Activated CD4-positive, alpha-beta T cell treated with anti-CD3 and anti-CD28 coated beads for 36 hours (primary cell): ENCODE data around the gene HDAC3. TPM values are rescaled to one million over a fixed set of nuclear protein-coding genes. Genes with fewer than 3 reads are reported as not detected.

ENCODE experiments used
- ATAC-seq: fragments of 200-7000 bp; cut with Tn5 transposase; one replicate; pipeline ENCODE4 v1.10.0; 2021; ENCODE audit warnings: mild to moderate bottlenecking, moderate library complexity
- CTCF ChIA-PET: fragments of 350-600 bp; sonication (Branson Sonifier 250); formaldehyde crosslinking; loops from one replicate; lab custom pipeline; 2021; ENCODE audit warnings: antibody characterized with exemption; lab: Charles Lee
- POLR2A ChIA-PET: fragments of 350-600 bp; sonication (Branson Sonifier 250); formaldehyde crosslinking; loops from one replicate; lab custom pipeline; 2021; ENCODE audit warnings: antibody characterized with exemption, inconsistent platforms; lab: Charles Lee
- DNase-seq: peaks from one replicate; pipeline ENCODE4 v3.0.0-alpha.2; 2020
- H3K27ac Mint-ChIP-seq: one replicate; pipeline ENCODE4 v1.8.0; 2021; ENCODE audit warnings: mixed read lengths
- H3K27me3 Mint-ChIP-seq: one replicate; pipeline ENCODE4 v1.8.0; 2021; ENCODE audit warnings: mixed read lengths
- H3K36me3 Mint-ChIP-seq: one replicate; pipeline ENCODE4 v1.8.0; 2021; ENCODE audit warnings: low read depth, mixed read lengths
- H3K4me1 Mint-ChIP-seq: one replicate; pipeline ENCODE4 v1.8.0; 2021; ENCODE audit warnings: mixed read lengths
- H3K4me3 Mint-ChIP-seq: one replicate; pipeline ENCODE4 v1.8.0; 2021; ENCODE audit warnings: mild to moderate bottlenecking, moderate library complexity, mixed read lengths
- H3K9me3 Mint-ChIP-seq: one replicate; pipeline ENCODE4 v1.8.0; 2021; ENCODE audit warnings: low read depth, mixed read lengths
- intact Hi-C, 2 experiments: fragments of 100-400 bp; cut with DNase I in 1 of 2; cut with micrococcal nuclease in 1 of 2; formaldehyde crosslinking; loops; one replicate each; pipeline versions ENCODE4 v1.14.2 to v1.15.1; 2022 to 2024; cut with DNase I, micrococcal nuclease
- total RNA-seq, 2 experiments: library from RNA; stranded (reverse); gene quantifications; one replicate each; pipeline ENCODE4 v1.2.3, GENCODE V29; 2021

HDAC3 gene
- total RNA-seq, 2 experiments from 2014 or later: 85.9 to 88.6 TPM

DNA sequence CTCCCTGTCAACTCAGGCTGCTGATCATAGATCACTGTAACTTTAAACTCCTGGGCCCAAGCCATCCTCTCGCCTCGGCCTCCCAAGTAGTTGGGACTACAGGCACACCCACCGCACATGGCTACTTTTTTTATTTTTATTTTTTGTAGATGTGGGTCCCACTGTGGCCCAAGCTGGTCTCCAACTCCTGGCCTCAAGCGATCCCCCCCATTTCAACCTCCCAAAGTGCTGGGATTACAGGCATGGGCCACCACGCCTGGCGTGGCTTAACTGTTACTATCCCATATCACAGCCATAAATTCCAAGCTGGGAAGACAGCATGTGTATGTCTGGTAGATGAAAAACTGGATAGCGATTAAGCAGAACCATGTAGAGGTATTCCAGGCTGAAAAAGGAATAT lies 1.0 kb downstream of the HDAC3 start:
- intact Hi-C loops: loop anchor here (1.0 to 5.0 kb wide), 6 partner anchors 16 to 313 kb away; partner anchors contain the start of genes FCHSD1 (in 1 of the 2) and TAF7 (in 1 of the 2)
- no peak for DNase-seq
- Mint-ChIP-seq H3K4me3 (peak overlapping the region; percentile 92), H3K27ac (peak overlapping the region; percentile 72), H3K36me3 (peaks cover 40% of the 10 kb centered on the region), H3K9me3 (no peaks in the 10 kb centered on the region), H3K27me3 (no peaks in the 10 kb centered on the region), H3K4me1 (peaks cover 36% of the 10 kb centered on the region)
- ATAC-seq: no peak
- CTCF ChIA-PET: interaction anchor here (0.6 to 10.7 kb wide), 9 partner anchors 10 to 325 kb away, joined by 3 to 161 read pairs (median 15); partner anchors contain the start of gene DIAPH1
- POLR2A ChIA-PET: interaction anchor here (1.4 to 2.3 kb wide), 4 partner anchors 16 to 288 kb away, joined by 3 to 17 read pairs (median 9); partner anchors contain the start of genes DELE1, DIAPH1 and FCHSD1

DNA sequence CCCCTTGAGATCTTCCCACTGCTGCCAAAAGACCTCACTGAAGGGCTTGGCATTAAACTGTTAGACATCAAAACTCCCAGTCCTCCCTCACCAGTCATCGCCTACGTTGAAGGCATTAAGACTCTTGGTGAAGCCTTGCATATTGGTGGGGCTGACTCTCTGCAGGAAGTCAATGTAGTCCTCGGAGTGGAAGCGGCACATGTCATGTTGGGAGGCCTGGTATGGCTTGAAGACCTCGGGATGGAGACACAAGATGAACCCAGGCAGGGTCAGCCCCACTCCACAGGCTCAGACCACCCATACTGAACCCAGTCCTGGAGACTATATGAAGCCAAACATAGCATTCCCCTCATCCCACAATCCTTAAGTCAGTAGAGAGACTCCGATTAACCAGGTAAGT lies 1.9 kb downstream of the HDAC3 start:
- ChIA-PET CTCF (interaction anchor here (0.7 to 10.7 kb wide), 7 partner anchors 9 to 226 kb away, joined by 3 to 161 read pairs (median 15); partner anchors contain the start of genes DIAPH1 and PCDHGB6), POLR2A (no interaction called here)
- peak overlapping the region; percentile 55 for H3K27ac Mint-ChIP-seq
- intact Hi-C loops: loop anchor here in 1 of 2 experiments (5.0 kb wide), 1 partner anchor 312 kb away; the partner anchor contains the start of gene TAF7
- DNase-seq (no peak), ATAC-seq (no peak)
- no peaks in the 10 kb centered on the region for H3K27me3 Mint-ChIP-seq
- peaks cover 40% of the 10 kb centered on the region for H3K36me3 Mint-ChIP-seq
- peak overlapping the region; percentile 92 for H3K4me3 Mint-ChIP-seq
- no peaks in the 10 kb centered on the region for H3K9me3 Mint-ChIP-seq
- peaks cover 36% of the 10 kb centered on the region for H3K4me1 Mint-ChIP-seq

DNA sequence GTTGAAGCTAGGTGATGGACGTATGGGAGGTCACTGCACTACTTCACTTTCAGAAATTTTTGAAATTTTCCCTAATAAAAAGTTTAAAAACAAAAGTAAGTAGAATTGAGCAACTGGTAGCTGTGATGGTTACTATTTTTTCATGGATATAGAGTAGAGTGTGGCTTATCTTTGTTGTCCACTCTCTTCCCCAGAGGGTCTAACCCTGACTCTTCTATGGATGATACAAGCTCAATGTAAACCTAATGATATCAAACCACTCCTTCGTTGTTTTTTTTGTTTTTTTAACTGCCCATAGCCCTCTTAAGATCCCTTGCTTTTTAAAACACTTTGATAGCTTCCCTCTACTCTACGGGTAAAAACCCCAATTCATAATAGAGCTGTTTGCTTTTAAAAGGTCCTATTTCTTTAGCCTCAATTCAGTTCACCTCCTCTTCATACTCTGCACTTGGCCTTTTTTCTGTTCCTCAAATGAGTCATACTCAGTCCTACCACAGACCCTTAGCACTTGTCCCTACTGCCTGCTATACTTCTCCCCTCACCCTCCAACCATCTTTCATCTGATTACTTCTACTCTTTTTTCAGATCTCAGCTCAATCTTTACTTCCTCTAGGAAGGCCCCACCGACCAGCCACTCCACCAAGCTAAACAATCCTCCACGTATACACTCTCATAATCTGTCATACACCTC lies 2.6 kb downstream of the HDAC3 start:
- Mint-ChIP-seq H3K36me3 (peaks cover 44% of the 10 kb centered on the region), H3K9me3 (no peaks in the 10 kb centered on the region), H3K27me3 (no peaks in the 10 kb centered on the region), H3K4me1 (peaks cover 36% of the 10 kb centered on the region), H3K4me3 (no peak overlapping the region), H3K27ac (no peak overlapping the region)
- intact Hi-C loops: no loop called here
- CTCF ChIA-PET: interaction anchor here (0.6 to 10.7 kb wide), 9 partner anchors 8 to 226 kb away, joined by 3 to 161 read pairs (median 4); partner anchors contain the start of genes DIAPH1 and PCDHGB6
- ATAC-seq (no peak), DNase-seq (no peak)
- POLR2A ChIA-PET: interaction anchor here (0.7 to 0.8 kb wide), 2 partner anchors 32 to 181 kb away, joined by 3 read pairs; no protein-coding TSS in a partner anchor

DNA sequence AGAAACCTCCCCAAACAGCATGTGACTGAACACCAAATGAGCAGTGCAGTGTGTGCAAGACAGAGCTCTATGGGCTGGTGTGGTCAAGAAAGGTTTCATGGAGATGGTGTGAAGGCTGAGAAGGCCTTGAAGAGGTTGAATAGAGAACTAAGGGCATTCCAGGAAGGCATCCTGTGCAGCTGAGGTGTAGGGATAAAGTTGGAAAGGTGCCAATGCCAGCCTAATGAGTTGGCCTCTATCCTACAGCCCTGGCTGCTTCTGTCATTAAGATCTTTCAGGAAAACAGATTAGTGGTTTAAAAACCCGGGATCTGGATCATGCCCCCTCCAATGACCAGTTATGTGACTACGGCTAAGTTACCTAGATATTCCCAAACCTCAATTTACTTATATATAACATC lies 4.0 kb downstream of the HDAC3 start:
- H3K9me3 Mint-ChIP-seq: no peaks in the 10 kb centered on the region
- H3K36me3 Mint-ChIP-seq: peaks cover 42% of the 10 kb centered on the region
- peaks cover 28% of the 10 kb centered on the region for H3K4me1 Mint-ChIP-seq
- ChIA-PET POLR2A (no interaction called here), CTCF (interaction anchor here (0.6 to 10.7 kb wide), 11 partner anchors 9 to 68 kb away, joined by 3 to 161 read pairs (median 7); partner anchors contain the start of gene DIAPH1)
- no peak overlapping the region for H3K27ac Mint-ChIP-seq
- intact Hi-C loops: no loop called here
- H3K4me3 Mint-ChIP-seq: no peak overlapping the region
- DNase-seq: no peak
- ATAC-seq: no peak
- no peaks in the 10 kb centered on the region for H3K27me3 Mint-ChIP-seq

DNA sequence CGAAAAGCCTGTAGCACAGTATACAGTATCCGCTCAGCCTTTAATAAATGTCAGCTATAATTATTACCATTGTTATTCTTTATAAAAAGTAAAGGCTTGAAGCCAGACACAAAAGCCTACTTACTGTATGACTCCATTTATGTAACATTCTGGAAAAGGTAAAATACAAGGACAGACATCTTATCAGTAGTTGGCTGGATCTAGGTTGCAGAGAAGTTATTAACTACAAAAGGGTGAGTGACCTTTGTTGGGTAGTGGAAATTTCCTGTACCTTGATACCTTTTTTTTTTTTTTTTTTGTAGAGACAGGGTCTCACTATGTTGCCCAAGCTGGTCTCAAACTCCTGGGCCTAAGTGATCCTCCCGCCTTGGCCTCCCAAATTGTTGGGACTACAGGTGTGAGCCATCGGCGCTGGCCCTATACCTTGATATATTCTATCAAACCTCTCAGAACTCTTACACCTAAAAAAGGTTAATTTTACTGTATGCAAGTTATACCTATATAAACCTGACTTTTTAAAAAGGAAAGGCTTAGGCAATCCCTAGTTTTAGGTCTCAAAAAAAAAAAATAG lies 6.0 kb downstream of the HDAC3 start:
- Mint-ChIP-seq H3K27ac (no peak overlapping the region), H3K27me3 (no peaks in the 10 kb centered on the region), H3K4me3 (no peak overlapping the region), H3K9me3 (no peaks in the 10 kb centered on the region), H3K4me1 (peaks cover 24% of the 10 kb centered on the region), H3K36me3 (peaks cover 50% of the 10 kb centered on the region)
- no peak for DNase-seq
- POLR2A ChIA-PET: no interaction called here
- no peak for ATAC-seq
- CTCF ChIA-PET: interaction anchor here (1.1 to 10.7 kb wide), 7 partner anchors 10 to 330 kb away, joined by 3 to 161 read pairs (median 7); partner anchors contain the start of gene DIAPH1
- intact Hi-C loops: no loop called here

DNA sequence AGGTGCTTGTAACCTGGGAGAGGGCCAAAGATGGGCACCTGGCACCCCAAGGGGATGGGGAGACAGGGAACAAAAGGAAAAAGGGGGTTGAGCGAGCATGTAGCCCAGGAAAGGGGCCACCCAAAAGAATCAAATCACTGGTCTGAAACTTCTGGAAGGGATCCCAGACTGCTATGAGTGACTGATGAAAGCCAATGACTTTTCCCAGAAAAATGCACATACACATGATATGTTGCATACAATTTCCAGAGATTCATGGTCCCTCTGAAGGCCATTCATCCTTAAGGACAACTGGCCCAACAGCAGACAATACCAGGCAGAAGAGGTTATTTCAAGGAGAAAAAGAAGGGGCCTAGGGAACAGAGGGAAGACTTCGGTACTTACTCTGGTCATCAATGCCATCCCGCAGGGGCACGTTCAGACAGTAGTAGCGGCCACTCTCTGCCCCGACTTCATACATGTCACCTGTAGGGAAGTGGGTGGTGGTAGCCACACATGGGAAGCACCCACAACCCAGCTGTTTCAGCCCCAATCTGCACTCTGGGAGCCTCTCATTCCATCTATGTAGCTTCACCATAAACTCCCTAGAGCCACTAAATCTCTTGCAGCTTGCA lies 8.4 kb downstream of the HDAC3 start:
- Mint-ChIP-seq H3K4me1 (peaks cover 11% of the 10 kb centered on the region), H3K4me3 (no peak overlapping the region), H3K27ac (no peak overlapping the region), H3K36me3 (peaks cover 51% of the 10 kb centered on the region), H3K27me3 (no peaks in the 10 kb centered on the region), H3K9me3 (no peaks in the 10 kb centered on the region)
- ATAC-seq (no peak), DNase-seq (no peak)
- intact Hi-C loops: no loop called here
- ChIA-PET POLR2A (interaction anchor here (0.7 kb wide), 1 partner anchor 21 kb away, joined by 4 read pairs; no protein-coding TSS in a partner anchor), CTCF (interaction anchor here (1.5 to 10.7 kb wide), 2 partner anchors 12 to 36 kb away, joined by 4 to 161 read pairs; partner anchors contain the start of gene DIAPH1)

DNA sequence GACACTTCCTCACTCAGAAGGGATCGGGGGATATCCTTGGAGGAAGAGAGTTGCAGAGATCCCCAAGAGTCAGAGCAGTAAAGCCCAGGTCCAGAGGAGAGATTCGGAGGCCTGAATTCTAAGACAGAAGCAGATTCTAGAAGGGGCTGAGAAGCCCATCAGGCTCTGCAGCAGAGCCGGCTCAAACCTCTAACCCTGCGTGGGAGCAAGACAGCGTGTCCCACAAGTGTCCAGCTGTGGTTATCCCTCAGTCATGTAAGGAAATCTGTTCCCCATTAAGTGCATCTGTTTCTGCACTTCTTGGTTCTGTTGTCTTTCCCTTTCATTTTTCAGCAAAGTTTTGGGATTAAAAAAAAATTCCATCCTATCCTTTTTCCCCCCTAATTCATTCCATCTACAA lies 13.0 kb downstream of the HDAC3 start:
- H3K9me3 Mint-ChIP-seq: no peaks in the 10 kb centered on the region
- ChIA-PET POLR2A (interaction anchor here (0.7 kb wide), 1 partner anchor 603 kb away, joined by 5 read pairs; no protein-coding TSS in a partner anchor), CTCF (interaction anchor here (1.2 to 11.2 kb wide), 5 partner anchors 9 to 56 kb away, joined by 3 to 261 read pairs (median 11); partner anchors contain the start of genes HDAC3 and RELL2)
- ATAC-seq (no peak), DNase-seq (no peak)
- intact Hi-C loops: no loop called here
- peaks cover 52% of the 10 kb centered on the region for H3K36me3 Mint-ChIP-seq
- H3K27ac Mint-ChIP-seq: peak overlapping the region; percentile 67
- H3K27me3 Mint-ChIP-seq: no peaks in the 10 kb centered on the region
- no peak overlapping the region for H3K4me3 Mint-ChIP-seq
- peaks cover 35% of the 10 kb centered on the region for H3K4me1 Mint-ChIP-seq

DNA sequence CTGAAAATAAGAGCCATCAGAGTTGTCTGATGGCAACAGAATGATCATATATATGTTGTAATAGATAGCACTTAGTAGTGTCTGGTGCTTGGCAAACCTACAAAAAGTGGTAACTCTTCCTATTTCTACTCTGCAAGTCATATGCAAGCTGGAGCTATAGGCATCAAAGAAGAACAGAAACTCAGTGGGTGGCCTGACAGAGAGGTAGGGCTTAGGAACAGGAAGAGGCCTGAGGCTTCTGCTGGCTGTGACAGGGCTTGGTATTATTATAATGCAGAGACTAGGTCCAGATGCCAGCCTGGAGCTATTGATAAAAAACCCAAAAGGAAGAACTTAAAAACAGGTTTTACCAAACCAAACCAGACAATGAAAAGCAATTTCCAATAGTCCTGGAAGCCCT lies 13.5 kb downstream of the HDAC3 start:
- Mint-ChIP-seq H3K36me3 (peaks cover 54% of the 10 kb centered on the region), H3K4me3 (no peak overlapping the region), H3K9me3 (no peaks in the 10 kb centered on the region), H3K4me1 (peaks cover 35% of the 10 kb centered on the region), H3K27ac (peak overlapping the region; percentile 67), H3K27me3 (no peaks in the 10 kb centered on the region)
- intact Hi-C loops: no loop called here
- ATAC-seq (peak; percentile 64), DNase-seq (peak; percentile 60)
- CTCF ChIA-PET: interaction anchor here (1.2 to 11.2 kb wide), 5 partner anchors 9 to 56 kb away, joined by 3 to 261 read pairs (median 11); partner anchors contain the start of genes HDAC3 and RELL2
- POLR2A ChIA-PET: interaction anchor here (1.0 kb wide), 1 partner anchor 17 kb away, joined by 3 read pairs; no protein-coding TSS in a partner anchor

DNA sequence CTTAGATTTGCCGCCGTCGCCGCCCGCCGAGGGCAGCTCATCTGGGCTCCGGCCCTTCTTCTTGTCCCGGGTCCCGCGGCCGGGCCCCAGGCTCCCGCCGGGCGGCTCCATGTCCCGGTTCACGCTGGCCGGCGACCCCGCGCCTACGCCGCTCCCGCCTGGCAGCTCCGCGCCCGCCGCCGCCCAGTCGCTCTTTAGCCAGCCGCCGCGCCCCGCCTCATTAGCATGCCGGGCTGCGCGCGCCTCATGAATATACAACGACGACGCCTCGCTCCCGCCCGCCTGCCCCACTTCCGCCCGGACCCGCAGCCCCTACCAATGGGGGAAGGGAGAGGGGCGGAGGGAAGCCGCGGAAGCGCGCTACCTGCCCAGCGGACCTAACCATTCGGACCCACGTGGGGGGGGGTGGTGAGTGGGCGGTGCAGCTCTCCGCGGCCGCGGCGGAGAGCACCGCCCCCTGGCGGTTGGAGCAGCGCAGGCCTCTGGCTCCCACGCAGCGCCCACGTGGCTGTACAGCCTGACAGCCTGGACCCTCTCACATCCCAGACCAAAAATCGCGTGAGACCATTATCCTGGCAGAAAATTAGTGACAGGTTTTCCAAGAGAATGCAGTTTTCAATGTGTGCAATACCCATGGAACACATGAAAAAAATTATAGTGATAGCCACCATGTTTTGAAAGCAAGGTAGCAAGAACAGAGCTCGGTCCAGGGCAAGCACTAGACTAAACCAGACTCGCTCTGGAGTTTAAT lies 17.7 kb downstream of the HDAC3 start, which contains the start of gene DIAPH1:
Gene DIAPH1 (minus strand): TSS at position 197 of the 751 bp plus-strand sequence. CDS start 86 bp downstream, at position 111.
- ATAC-seq (peak; percentile 88), DNase-seq (peak; percentile 99)
- no peaks in the 10 kb centered on the region for H3K9me3 Mint-ChIP-seq
- H3K27ac Mint-ChIP-seq: peak within 1 kb of the TSS; percentile 98
- no peaks in the 10 kb centered on the region for H3K27me3 Mint-ChIP-seq
- ChIA-PET CTCF (interaction anchor here (0.6 to 11.2 kb wide), 24 partner anchors 11 to 908 kb away, joined by 3 to 261 read pairs (median 5); partner anchors contain the start of genes DELE1, HDAC3, PCDHGB6 and RELL2), POLR2A (interaction anchor here (1.0 to 2.0 kb wide), 5 partner anchors 16 to 27 kb away, joined by 3 to 48 read pairs (median 4); partner anchors contain the start of genes HDAC3 and RELL2)
- peaks cover 50% of the 10 kb centered on the region for H3K36me3 Mint-ChIP-seq
- peak within 1 kb of the TSS; percentile 98 for H3K4me3 Mint-ChIP-seq
- peaks cover 64% of the 10 kb centered on the region for H3K4me1 Mint-ChIP-seq
- intact Hi-C loops: loop anchor here (1.0 to 10.0 kb wide), 11 partner anchors 14 to 1064 kb away; partner anchors contain the start of genes HDAC3 (in 2 of the 2), RELL2 (in 2 of the 2), SRA1 (in 2 of the 2) and DELE1 (in 1 of the 2)
